GM23338 (cell line): ENCODE measurements around the gene PAQR5. TPM values are rescaled to one million over a fixed set of nuclear protein-coding genes. Genes with fewer than 3 reads are reported as not detected.

Experiments used
- ATAC-seq: fragments of 200-7000 bp; cut with Tn5 transposase; 3 replicates; pipeline ENCODE4 v1.9.1; 2020
- DNase-seq: peaks from one replicate; pipeline ENCODE4 v3.0.0-alpha.2; 2015; ENCODE audit warnings: low spot score
- H2AFZ ChIP-seq: fragments of 200-600 bp; sonication (generic); 2 replicates; pipeline ENCODE4 v1.8.0; 2016; ENCODE audit warnings: antibody characterized with exemption, mild to moderate bottlenecking, moderate library complexity
- H3F3A ChIP-seq: fragments of 200-600 bp; sonication (generic); replicated peaks from 2 replicates; pipeline ENCODE4 v1.8.0; 2017; ENCODE audit warnings: antibody characterized with exemption, mixed run types, low read depth
- H3K27ac ChIP-seq: fragments of 200-600 bp; sonication (generic); 2 replicates; pipeline ENCODE4 v1.6.1; 2016; ENCODE audit warnings: low read depth
- H3K27me3 ChIP-seq: fragments of 200-600 bp; sonication (generic); 2 replicates; pipeline ENCODE4 v1.8.0; 2016; ENCODE audit warnings: mild to moderate bottlenecking, mixed run types, moderate library complexity; ENCODE audit not compliant: insufficient read depth
- H3K36me3 ChIP-seq: fragments of 200-600 bp; sonication (generic); 2 replicates; pipeline ENCODE4 v1.8.0; 2016; ENCODE audit warnings: mild to moderate bottlenecking; ENCODE audit not compliant: insufficient read depth
- H3K4me1 ChIP-seq: fragments of 200-600 bp; sonication (generic); 2 replicates; pipeline ENCODE4 v1.8.0; 2016; ENCODE audit warnings: mild to moderate bottlenecking, moderate library complexity; ENCODE audit not compliant: insufficient read depth
- H3K4me2 ChIP-seq: fragments of 200-600 bp; sonication (generic); 2 replicates; pipeline ENCODE4 v1.7.1; 2017; ENCODE audit warnings: mixed run types
- H3K4me3 ChIP-seq: fragments of 200-600 bp; sonication (generic); 2 replicates; pipeline ENCODE4 v1.6.1; 2016; ENCODE audit warnings: mixed run types
- H3K79me2 ChIP-seq: fragments of 200-600 bp; sonication (generic); replicated peaks from 2 replicates; pipeline ENCODE4 v1.8.0; 2017; ENCODE audit warnings: mild to moderate bottlenecking; ENCODE audit not compliant: insufficient read depth
- H3K9me2 ChIP-seq: fragments of 200-600 bp; sonication (generic); 2 replicates; pipeline ENCODE4 v1.8.0; 2017; ENCODE audit not compliant: insufficient read depth
- H4K20me1 ChIP-seq: fragments of 200-600 bp; sonication (generic); replicated peaks from 2 replicates; pipeline ENCODE4 v1.8.0; 2017; ENCODE audit warnings: mild to moderate bottlenecking; ENCODE audit not compliant: insufficient read depth
- H3K27ac Mint-ChIP-seq: 2 replicates; pipeline ENCODE4 v1.8.0; 2020; ENCODE audit warnings: inconsistent platforms, mild to moderate bottlenecking, moderate library complexity, mixed read lengths
- H3K27me3 Mint-ChIP-seq: 3 replicates; pipeline ENCODE4 v1.8.0; 2022; ENCODE audit warnings: low read depth, mild to moderate bottlenecking, moderate library complexity, mixed read lengths, inconsistent platforms; ENCODE audit not compliant: insufficient read depth, poor library complexity
- H3K36me3 Mint-ChIP-seq: 3 replicates; pipeline ENCODE4 v1.8.0; 2021; ENCODE audit warnings: low read depth, mild to moderate bottlenecking, inconsistent platforms, moderate library complexity, mixed read lengths
- H3K4me1 Mint-ChIP-seq: 3 replicates; pipeline ENCODE4 v1.8.0; 2020; ENCODE audit warnings: mild to moderate bottlenecking, inconsistent platforms, mixed read lengths
- H3K4me3 Mint-ChIP-seq: 3 replicates; pipeline ENCODE4 v1.8.0; 2021; ENCODE audit warnings: moderate library complexity, mild to moderate bottlenecking, inconsistent platforms, mixed read lengths
- H3K9me3 Mint-ChIP-seq: 3 replicates; pipeline ENCODE4 v1.8.0; 2020; ENCODE audit warnings: moderate library complexity, mild to moderate bottlenecking, inconsistent platforms, mixed read lengths
- CREB1 ChIP-seq: fragments of 250-450 bp; sonication (Bioruptor Pico); IDR thresholded peaks from 2 replicates; pipeline ENCODE4 v1.5.0; 2020; ENCODE audit warnings: low read depth, mild to moderate bottlenecking, moderate library complexity
- EZH2phosphoT487 ChIP-seq: fragments of 200-600 bp; sonication (generic); IDR thresholded peaks from one replicate; pipeline ENCODE4 v1.8.1; 2018; ENCODE audit warnings: antibody characterized with exemption; ENCODE audit not compliant: unreplicated experiment
- JUNB ChIP-seq: IDR thresholded peaks from one replicate; pipeline ENCODE4 v1.6.1; 2016; ENCODE audit warnings: antibody characterized with exemption; ENCODE audit not compliant: unreplicated experiment
- NANOG ChIP-seq: IDR thresholded peaks from 2 replicates; pipeline ENCODE4 v1.6.1; 2016; ENCODE audit warnings: antibody characterized with exemption, borderline replicate concordance
- POLR2AphosphoS5 ChIP-seq: IDR thresholded peaks from 2 replicates; pipeline ENCODE4 v1.6.1; 2016; ENCODE audit warnings: antibody characterized with exemption, low read depth
- STAT1 ChIP-seq: IDR thresholded peaks from one replicate; pipeline ENCODE4 v1.6.1; 2016; ENCODE audit warnings: antibody characterized with exemption; ENCODE audit not compliant: unreplicated experiment
- ZNF114 ChIP-seq: fragments of 250-450 bp; sonication (Bioruptor Pico); IDR thresholded peaks from 2 replicates; pipeline ENCODE4 v1.5.0; 2020; ENCODE audit warnings: mild to moderate bottlenecking, moderate library complexity
- polyA plus RNA-seq: library from polyadenylated mRNA; unstranded; fragments of >200 nt; fragmentation: Nextera tagmentation; extraction: Ambion mirVana; gene quantifications from 2 replicates; pipeline ENCODE4 v1.2.1, GENCODE V29; 2016
- total RNA-seq: library from RNA; depleted of rRNA; stranded (reverse); fragments of >200 nt; shearing (Covaris generic); gene quantifications from 2 replicates; pipeline ENCODE4 v1.2.3, GENCODE V29; 2014
- TF ChIP-seq, protein P1 (sequence below): IDR thresholded peaks from one replicate; pipeline ENCODE4 v1.6.1; 2018; ENCODE audit warnings: antibody characterized with exemption; ENCODE audit not compliant: unreplicated experiment
- TF ChIP-seq, protein P2 (sequence below), 2 experiments: fragments of 200-600 bp in 1 of 2; sonication (generic) in 1 of 2; conservative IDR thresholded peaks; 2 replicates each; pipeline versions ENCODE4 v1.5.1 to v1.6.1; 2016 to 2017; ENCODE audit warnings: antibody characterized with exemption in 2 of 2, low read depth in 2 of 2, mild to moderate bottlenecking in 2 of 2, moderate library complexity in 1 of 2
- TF ChIP-seq, protein P3 (sequence below): IDR thresholded peaks from 2 replicates; pipeline ENCODE4 v1.6.1; 2016; ENCODE audit warnings: antibody characterized with exemption

PAQR5 gene
- total and polyA plus RNA-seq, 2 experiments from 2014 or later: 8.7 to 14.5 TPM

DNA sequence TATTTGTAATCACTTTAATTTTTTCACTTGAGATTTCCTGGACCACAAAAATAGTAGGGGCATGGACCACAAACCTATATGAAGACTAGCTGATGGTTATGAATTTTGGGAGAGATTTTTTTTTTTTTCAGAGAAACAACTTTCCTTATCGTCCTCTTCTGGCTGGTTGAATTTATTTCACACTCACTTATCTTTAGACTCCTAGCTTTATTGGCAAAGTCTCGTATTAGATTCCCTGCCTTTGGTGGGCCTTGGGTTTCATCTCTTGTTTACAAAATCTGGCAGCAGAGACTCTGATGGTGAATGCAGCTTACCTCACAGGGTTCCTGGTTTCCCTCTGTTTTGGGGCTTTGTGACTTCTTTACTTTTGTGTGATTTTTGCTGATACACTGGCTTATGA is 70.9 kb downstream of the PAQR5 start (continued):
- TF ChIP-seq, protein P1, sequence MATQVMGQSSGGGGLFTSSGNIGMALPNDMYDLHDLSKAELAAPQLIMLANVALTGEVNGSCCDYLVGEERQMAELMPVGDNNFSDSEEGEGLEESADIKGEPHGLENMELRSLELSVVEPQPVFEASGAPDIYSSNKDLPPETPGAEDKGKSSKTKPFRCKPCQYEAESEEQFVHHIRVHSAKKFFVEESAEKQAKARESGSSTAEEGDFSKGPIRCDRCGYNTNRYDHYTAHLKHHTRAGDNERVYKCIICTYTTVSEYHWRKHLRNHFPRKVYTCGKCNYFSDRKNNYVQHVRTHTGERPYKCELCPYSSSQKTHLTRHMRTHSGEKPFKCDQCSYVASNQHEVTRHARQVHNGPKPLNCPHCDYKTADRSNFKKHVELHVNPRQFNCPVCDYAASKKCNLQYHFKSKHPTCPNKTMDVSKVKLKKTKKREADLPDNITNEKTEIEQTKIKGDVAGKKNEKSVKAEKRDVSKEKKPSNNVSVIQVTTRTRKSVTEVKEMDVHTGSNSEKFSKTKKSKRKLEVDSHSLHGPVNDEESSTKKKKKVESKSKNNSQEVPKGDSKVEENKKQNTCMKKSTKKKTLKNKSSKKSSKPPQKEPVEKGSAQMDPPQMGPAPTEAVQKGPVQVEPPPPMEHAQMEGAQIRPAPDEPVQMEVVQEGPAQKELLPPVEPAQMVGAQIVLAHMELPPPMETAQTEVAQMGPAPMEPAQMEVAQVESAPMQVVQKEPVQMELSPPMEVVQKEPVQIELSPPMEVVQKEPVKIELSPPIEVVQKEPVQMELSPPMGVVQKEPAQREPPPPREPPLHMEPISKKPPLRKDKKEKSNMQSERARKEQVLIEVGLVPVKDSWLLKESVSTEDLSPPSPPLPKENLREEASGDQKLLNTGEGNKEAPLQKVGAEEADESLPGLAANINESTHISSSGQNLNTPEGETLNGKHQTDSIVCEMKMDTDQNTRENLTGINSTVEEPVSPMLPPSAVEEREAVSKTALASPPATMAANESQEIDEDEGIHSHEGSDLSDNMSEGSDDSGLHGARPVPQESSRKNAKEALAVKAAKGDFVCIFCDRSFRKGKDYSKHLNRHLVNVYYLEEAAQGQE: no peak
- TF ChIP-seq POLR2AphosphoS5 (no peak), JUNB (no peak), EZH2phosphoT487 (no peak), ZNF114 (CRISPR knock-in tag) (no peak), CREB1 (no peak), NANOG (no peak)

DNA sequence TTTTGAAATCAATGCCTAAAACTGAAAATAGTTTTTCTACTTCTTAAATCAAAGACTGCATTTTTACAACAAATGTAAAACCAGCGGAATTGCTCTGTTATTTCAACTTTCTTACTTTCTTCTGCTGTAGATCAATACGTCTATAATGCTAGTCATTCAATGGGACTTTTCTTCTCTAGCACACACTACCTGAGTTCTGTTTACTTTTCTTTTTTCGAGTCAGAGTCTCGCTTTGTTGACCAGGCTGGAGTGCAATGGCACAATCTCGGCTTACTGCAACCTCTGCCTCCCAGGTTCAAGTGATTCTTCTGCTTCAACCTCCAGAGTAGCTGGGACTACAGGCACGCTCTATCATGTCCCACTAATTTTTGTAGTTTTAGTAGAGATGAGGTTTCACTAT is 74.7 kb downstream of the PAQR5 start:
- H3K4me1 ChIP-seq: no peaks in the 10 kb centered on the region
- no peak overlapping the region for H3K27ac ChIP-seq
- no peak overlapping the region for H2AFZ ChIP-seq
- Mint-ChIP-seq H3K9me3 (peaks cover 4% of the 10 kb centered on the region; the same call in 2 of the 3 replicates), H3K27me3 (no peaks in the 10 kb centered on the region), H3K36me3 (no peaks in the 10 kb centered on the region), H3K27ac (no peak overlapping the region), H3K4me1 (no peaks in the 10 kb centered on the region), H3K4me3 (no peak overlapping the region)
- H3K4me2 ChIP-seq: no peak overlapping the region
- H3K79me2 ChIP-seq: no peaks in the 10 kb centered on the region
- no peak for ATAC-seq
- H3K4me3 ChIP-seq: no peak overlapping the region
- H3K9me2 ChIP-seq: no peaks in the 10 kb centered on the region
- 0 out of 2 replicates have a peak, but pooled peaks cover 8% of the 10 kb centered on the region for H3K36me3 ChIP-seq
- DNase-seq: no peak
- H3K27me3 ChIP-seq: no peaks in the 10 kb centered on the region
- 0 out of 2 replicates have a peak, but pooled peaks cover 3% of the 10 kb centered on the region for H4K20me1 ChIP-seq
- no peaks in the 10 kb centered on the region for H3F3A ChIP-seq
- TF ChIP-seq STAT1 (no peak), JUNB (no peak)
- TF ChIP-seq, protein P2, sequence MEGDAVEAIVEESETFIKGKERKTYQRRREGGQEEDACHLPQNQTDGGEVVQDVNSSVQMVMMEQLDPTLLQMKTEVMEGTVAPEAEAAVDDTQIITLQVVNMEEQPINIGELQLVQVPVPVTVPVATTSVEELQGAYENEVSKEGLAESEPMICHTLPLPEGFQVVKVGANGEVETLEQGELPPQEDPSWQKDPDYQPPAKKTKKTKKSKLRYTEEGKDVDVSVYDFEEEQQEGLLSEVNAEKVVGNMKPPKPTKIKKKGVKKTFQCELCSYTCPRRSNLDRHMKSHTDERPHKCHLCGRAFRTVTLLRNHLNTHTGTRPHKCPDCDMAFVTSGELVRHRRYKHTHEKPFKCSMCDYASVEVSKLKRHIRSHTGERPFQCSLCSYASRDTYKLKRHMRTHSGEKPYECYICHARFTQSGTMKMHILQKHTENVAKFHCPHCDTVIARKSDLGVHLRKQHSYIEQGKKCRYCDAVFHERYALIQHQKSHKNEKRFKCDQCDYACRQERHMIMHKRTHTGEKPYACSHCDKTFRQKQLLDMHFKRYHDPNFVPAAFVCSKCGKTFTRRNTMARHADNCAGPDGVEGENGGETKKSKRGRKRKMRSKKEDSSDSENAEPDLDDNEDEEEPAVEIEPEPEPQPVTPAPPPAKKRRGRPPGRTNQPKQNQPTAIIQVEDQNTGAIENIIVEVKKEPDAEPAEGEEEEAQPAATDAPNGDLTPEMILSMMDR (conservative IDR thresholded peaks at IDR 0.05; ENCODE audit: low read depth in 2 of 2): no peak
- TF ChIP-seq, protein P1: no peak
- TF ChIP-seq, protein P3, sequence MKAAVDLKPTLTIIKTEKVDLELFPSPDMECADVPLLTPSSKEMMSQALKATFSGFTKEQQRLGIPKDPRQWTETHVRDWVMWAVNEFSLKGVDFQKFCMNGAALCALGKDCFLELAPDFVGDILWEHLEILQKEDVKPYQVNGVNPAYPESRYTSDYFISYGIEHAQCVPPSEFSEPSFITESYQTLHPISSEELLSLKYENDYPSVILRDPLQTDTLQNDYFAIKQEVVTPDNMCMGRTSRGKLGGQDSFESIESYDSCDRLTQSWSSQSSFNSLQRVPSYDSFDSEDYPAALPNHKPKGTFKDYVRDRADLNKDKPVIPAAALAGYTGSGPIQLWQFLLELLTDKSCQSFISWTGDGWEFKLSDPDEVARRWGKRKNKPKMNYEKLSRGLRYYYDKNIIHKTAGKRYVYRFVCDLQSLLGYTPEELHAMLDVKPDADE: no peak
